Heart left ventricle (tissue), 16 donors: ENCODE results near the gene ATP6V0A1. TPM values are rescaled to one million over a fixed set of nuclear protein-coding genes. Genes with fewer than 3 reads are reported as not detected.
A peak's percentile ranks its signal among the peaks of the same experiment; 100 is the strongest.

Experiments
- ATAC-seq, 4 donors: fragments of 200-7000 bp; cut with Tn5 transposase; one replicate each; pipeline ENCODE4 v1.9.1; 2020 to 2022; ENCODE audit warnings: moderate library complexity in 4 of 4, mild to moderate bottlenecking in 3 of 4, moderate number of reproducible peaks in 1 of 4
- DNase-seq, 5 donors: peaks; one replicate each; pipeline ENCODE4 v3.0.0-alpha.2; 2020
- H3K27ac ChIP-seq, 12 donors: fragments of 200-600 bp; sonication (generic) in 4 of 12; one replicate each; pipeline versions ENCODE4 v1.5.0 to v1.8.0; 2016 to 2022; ENCODE audit warnings: mild to moderate bottlenecking in 2 of 12
- H3K27me3 ChIP-seq, 9 donors: fragments of 200-600 bp; sonication (generic) in 2 of 9; one replicate each; pipeline versions ENCODE4 v1.5.1 to v1.8.0; 2016 to 2022; ENCODE audit warnings: mild to moderate bottlenecking in 3 of 9
- H3K36me3 ChIP-seq, 9 donors: fragments of 200-600 bp; sonication (generic) in 2 of 9; one replicate each; pipeline versions ENCODE4 v1.5.0 to v1.8.0; 2018 to 2022; ENCODE audit warnings: mild to moderate bottlenecking in 2 of 9
- H3K4me1 ChIP-seq, 12 donors: fragments of 200-600 bp; sonication (generic) in 4 of 12; one replicate each; pipeline versions ENCODE4 v1.5.0 to v1.8.0; 2016 to 2022; ENCODE audit warnings: mild to moderate bottlenecking in 3 of 12
- H3K4me3 ChIP-seq, 12 donors: fragments of 200-600 bp; sonication (generic) in 4 of 12; one replicate each; pipeline versions ENCODE4 v1.5.0 to v1.8.0; 2017 to 2022; ENCODE audit warnings: mild to moderate bottlenecking in 9 of 12, moderate library complexity in 4 of 12
- H3K9me3 ChIP-seq, 12 donors: fragments of 200-600 bp; sonication (generic) in 4 of 12; one replicate each; pipeline versions ENCODE4 v1.5.0 to v1.8.0; 2016 to 2022; ENCODE audit warnings: mild to moderate bottlenecking in 1 of 12
- CTCF ChIP-seq, 12 donors: fragments of 200-600 bp; sonication (generic) in 4 of 12; IDR thresholded peaks; one replicate each; pipeline versions ENCODE4 v1.5.0 to v1.8.0; 2018 to 2022; ENCODE audit warnings: antibody characterized with exemption in 12 of 12, mild to moderate bottlenecking in 5 of 12
- POLR2A ChIP-seq, 2 donors: fragments of 450-650 bp; IDR thresholded peaks; one replicate each; pipeline ENCODE4 v1.6.1; 2017; ENCODE audit warnings: antibody characterized with exemption in 2 of 2, mild to moderate bottlenecking in 2 of 2, moderate library complexity in 2 of 2
- WGBS, 4 donors: extraction: QIAGEN DNeasy Blood & Tissue Kit in 2 of 4; methylation state at CpG; one replicate each; pipeline versions ENCODE4 v1.1.5 to v1.1.7; 2013 to 2018; 5-methylcytosine and 5-hydroxymethylcytosine counted together
- intact Hi-C, 10 donors: fragments of 100-400 bp; cut with DNase I; formaldehyde crosslinking; loops; one replicate each; pipeline versions ENCODE4 v1.11.1 to v1.14.2; 2022
- polyA plus RNA-seq, 2 donors: library from polyadenylated mRNA; stranded (reverse); fragments of 200-250 nt; gene quantifications; one replicate each; pipeline ENCODE4 v1.2.3, GENCODE V29; 2013
- total RNA-seq, 9 donors: library from RNA; depleted of rRNA in 2 of 9; stranded (reverse); fragments of >200 nt in 2 of 9; fragmentation: NEBNext Ultra II Directional in 3 of 9; extraction: Animal tissue kit (Norgen Biotek cat#: 25700) in 3 of 9; gene quantifications; one replicate each; pipeline versions ENCODE4 v1.1.0 to v1.2.4, GENCODE V29; 2016 to 2023
- donor health status: ischemic (EF 13 %, LVEDD 7.1; RV severe dilation, severe dysfunction).
- donor health status: healthy with polysubstance abuse.
- donor health status: DM: no; HTN: yes; CAD: no.
- donor health status: DM: no; HTN: no; CAD: no.
- donor health status: ischemic (EF 25% LVEDD 6.9; RV normal size, moderate dysfunction).
- donor health status: ischemic (EF 25% LVEDD 5.7; RV mildly dilated, moderate dysfunction).
- donor health status: healthy.
- donor health status: DM: yes; HTN: yes; CAD: no.
- donor health status: ischemic (EF 35%, LVEDD 5.7; RV mildly dilated, moderate dysfunction).
- donor health status: nonischemic (EF 11% LVEDD 7.7; RV severe dilation, severe dysfunction).
- donor health status: DM: yes; HTN: yes; CAD: no.
- donor health status: PGD.
- donor health status: ischemic (EF 29% LVEDD 5.4; RV normal size, mild dysfunction).
- donor health status: nonischemic (EF 23%, LVEDD 6.1; RV moderate dilation, normal function).

ATP6V0A1 gene
- total and polyA plus RNA-seq, 11 donors: 24.3 to 65.9 (median 35.9) TPM

- peaks cover 0 to 100% (median 87%) of the 10 kb centered on the region in 9 donors for H3K36me3 ChIP-seq
Observed at GRCh38 chr17:42472709-42473521, 14.2 kb downstream of the ATP6V0A1 start.

GRCh38 chr17:42474276-42474675, 15.6 kb downstream of the ATP6V0A1 start:
- no peak for TF ChIP-seq POLR2A (IDR thresholded peaks at IDR 0.05)
- TF ChIP-seq CTCF (IDR thresholded peaks at IDR 0.05): no peak
- Histone ChIP-seq H3K9me3 (no peaks in the 10 kb centered on the region), H3K27ac (peak overlapping the region in 2 of 12 donors; percentile 0 to 81), H3K4me1 (peaks cover 0 to 39% (median 0%) of the 10 kb centered on the region in 12 donors), H3K27me3 (no peaks in the 10 kb centered on the region), H3K36me3 (peaks cover 0 to 98% (median 85%) of the 10 kb centered on the region in 9 donors), H3K4me3 (no peak overlapping the region)
- intact Hi-C loops: loop anchor here in 1 of 10 donors (2.0 kb wide), 1 partner anchor 15 kb away; no protein-coding TSS in a partner anchor
- DNase-seq: no peak
- 95 to 96% (median 95%) methylated on average over 6 of the region's 6 CpGs for WGBS, 4 donors
- no peak for ATAC-seq

More at GRCh38 chr17:42472709-42473521, 14.2 kb downstream of the ATP6V0A1 start:
- peaks cover 0 to 39% (median 0%) of the 10 kb centered on the region in 12 donors for H3K4me1 ChIP-seq
- DNase-seq (no peak), ATAC-seq (no peak)
- intact Hi-C loops: no loop called here
- no peak for TF ChIP-seq POLR2A (IDR thresholded peaks at IDR 0.05)
- TF ChIP-seq CTCF (IDR thresholded peaks at IDR 0.05): no peak
- H3K27me3 ChIP-seq: no peaks in the 10 kb centered on the region
- 83 to 86% (median 84%) methylated on average over 8 of the region's 8 CpGs for WGBS, 4 donors
- no peaks in the 10 kb centered on the region for H3K9me3 ChIP-seq
- H3K4me3 ChIP-seq: no peak overlapping the region
- H3K27ac ChIP-seq: no peak overlapping the region

GRCh38 chr17:42475121-42475520, 16.4 kb downstream of the ATP6V0A1 start:
- Histone ChIP-seq H3K9me3 (no peaks in the 10 kb centered on the region), H3K4me1 (peaks cover 0 to 33% (median 0%) of the 10 kb centered on the region in 12 donors), H3K36me3 (peaks cover 1 to 98% (median 87%) of the 10 kb centered on the region in 9 donors), H3K4me3 (no peak overlapping the region), H3K27ac (peak overlapping the region in 4 of 12 donors; percentile 4 to 81 (median 12)), H3K27me3 (no peaks in the 10 kb centered on the region)
- ATAC-seq: no peak
- 63 to 75% (median 68%) methylated on average over 3 of the region's 3 CpGs for WGBS, 4 donors
- TF ChIP-seq POLR2A (IDR thresholded peaks at IDR 0.05): no peak
- no peak for TF ChIP-seq CTCF (IDR thresholded peaks at IDR 0.05)
- no peak for DNase-seq
- intact Hi-C loops: loop anchor here in 2 of 10 donors (2.0 to 5.0 kb wide), 2 partner anchors 14 to 37 kb away; no protein-coding TSS in a partner anchor

GRCh38 chr17:42475835-42476234, 17.2 kb downstream of the ATP6V0A1 start:
- DNase-seq (no peak), ATAC-seq (peak in 2 of 4 donors; percentile 14 to 24)
- Histone ChIP-seq H3K27me3 (no peaks in the 10 kb centered on the region), H3K4me3 (no peak overlapping the region), H3K36me3 (peaks cover 3 to 98% (median 87%) of the 10 kb centered on the region in 9 donors), H3K9me3 (no peaks in the 10 kb centered on the region), H3K27ac (peak overlapping the region in 3 of 12 donors; percentile 11 to 81 (median 14)), H3K4me1 (peaks cover 0 to 30% (median 0%) of the 10 kb centered on the region in 12 donors)
- TF ChIP-seq CTCF (IDR thresholded peaks at IDR 0.05): no peak
- no peak for TF ChIP-seq POLR2A (IDR thresholded peaks at IDR 0.05)
- intact Hi-C loops: loop anchor here in 2 of 10 donors (2.0 to 5.0 kb wide), 2 partner anchors 13 to 36 kb away; no protein-coding TSS in a partner anchor
- 87 to 95% (median 95%) methylated on average over 4 of the region's 4 CpGs for whole genome bisulfite sequencing, 4 donors
